Activated T-cell treated with anti-CD3 and anti-CD28 coated beads, Interleukin-2, amount 50 U/mL, for 72 hours (primary cell): ENCODE measurements around the gene SMARCD2. TPM values are rescaled to one million over a fixed set of nuclear protein-coding genes. Genes with fewer than 3 reads are reported as not detected.

Experiments
- ATAC-seq, 2 donors: fragments of 150-1000 bp; cut with Tn5 transposase; replicated peaks in 1 of 2; 2 replicates each; pipeline ENCODE4 v1.10.0; 2021; ENCODE audit warnings: moderate library complexity in 2 of 2, mild to moderate bottlenecking in 1 of 2
- DNase-seq, 2 donors: peaks; one replicate each; pipeline ENCODE4 v3.0.0; 2021 to 2022; ENCODE audit warnings: mixed read lengths in 1 of 2
- H3K27ac Mint-ChIP-seq: one replicate; pipeline ENCODE4 v1.8.0; 2022; ENCODE audit warnings: mild to moderate bottlenecking, moderate library complexity, mixed read lengths
- H3K27me3 Mint-ChIP-seq: one replicate; pipeline ENCODE4 v1.8.0; 2022; ENCODE audit warnings: low read depth, mixed read lengths
- H3K36me3 Mint-ChIP-seq, 2 donors: one replicate each; pipeline ENCODE4 v1.8.0; 2022; ENCODE audit warnings: mixed read lengths in 2 of 2, mild to moderate bottlenecking in 1 of 2; ENCODE audit not compliant: insufficient read depth in 2 of 2
- H3K4me1 Mint-ChIP-seq: one replicate; pipeline ENCODE4 v1.8.0; 2022; ENCODE audit warnings: low read depth, mixed read lengths
- H3K4me3 Mint-ChIP-seq, 2 donors: one replicate each; pipeline ENCODE4 v1.8.0; 2022; ENCODE audit warnings: mild to moderate bottlenecking in 2 of 2, mixed read lengths in 2 of 2, moderate library complexity in 2 of 2
- H3K9me3 Mint-ChIP-seq, 2 donors: one replicate each; pipeline ENCODE4 v1.8.0; 2022; ENCODE audit warnings: mixed read lengths in 2 of 2
- total RNA-seq, 2 donors: library from RNA; stranded (reverse); gene quantifications; one replicate each; pipeline ENCODE4 v1.2.3, GENCODE V29; 2022

The SMARCD2 gene
- total RNA-seq, 2 donors from 2014 or later, result 103 to 121 TPM

DNA sequence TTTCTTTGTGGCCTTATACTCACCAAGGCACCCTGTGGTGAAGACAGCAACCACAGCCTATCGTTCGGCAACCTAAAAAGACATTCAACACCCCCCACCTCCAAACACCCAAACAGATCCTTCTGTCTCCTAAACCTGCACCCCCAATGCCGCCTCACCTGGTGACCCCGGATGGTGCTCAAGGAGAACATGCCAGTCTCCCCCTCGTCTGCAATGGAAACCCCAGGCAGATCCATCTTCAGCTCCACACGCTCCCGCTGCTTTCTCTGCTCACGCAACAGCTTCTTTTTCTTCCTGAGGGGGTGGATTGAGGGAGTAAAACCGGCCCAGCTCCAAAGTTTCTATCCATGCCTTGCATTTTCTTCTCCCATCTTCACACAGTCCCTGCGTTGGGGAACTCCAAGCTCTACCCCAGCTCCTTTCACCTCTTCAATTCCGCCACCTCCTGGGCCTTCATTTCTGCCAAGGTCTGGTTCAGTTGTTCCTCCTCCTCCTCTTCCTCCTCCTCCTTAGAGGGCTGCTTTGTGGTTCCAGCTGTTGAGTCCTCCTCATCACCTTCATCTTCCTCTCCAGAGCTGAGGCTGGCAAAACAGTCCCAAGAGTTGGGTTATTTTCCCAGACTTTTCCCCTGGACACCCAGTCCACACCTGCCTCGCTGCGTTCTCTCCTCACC, 18.7 kb downstream of the SMARCD2 start:
- Mint-ChIP-seq H3K27me3 (no peaks in the 10 kb centered on the region), H3K9me3 (no peaks in the 10 kb centered on the region), H3K4me3 (no peak overlapping the region), H3K4me1 (peaks cover 73% of the 10 kb centered on the region), H3K36me3 (peaks cover 18 to 44% of the 10 kb centered on the region in 2 donors), H3K27ac (peak overlapping the region; percentile 26)
- DNase-seq (no peak), ATAC-seq (no peak)

DNA sequence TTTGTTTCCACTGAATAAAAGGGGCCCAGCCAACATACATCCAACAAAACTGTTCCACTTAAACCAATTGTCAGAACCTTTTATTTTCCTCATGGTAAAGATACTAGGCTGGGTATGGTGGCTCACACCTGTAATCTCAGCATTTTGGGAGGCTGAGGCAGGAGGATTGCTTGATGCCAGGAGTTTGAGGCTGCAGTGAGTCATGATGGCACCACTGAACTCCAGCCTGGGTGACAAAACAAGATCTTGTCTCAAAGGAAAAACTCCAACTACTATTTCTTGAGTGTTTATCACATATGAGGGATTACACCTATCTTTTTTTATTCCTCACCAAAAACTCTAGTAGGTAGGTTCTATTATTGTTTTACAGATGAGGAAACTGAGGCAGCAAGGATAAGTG, 19.9 kb downstream of the SMARCD2 start:
- Mint-ChIP-seq H3K27me3 (no peaks in the 10 kb centered on the region), H3K4me1 (peaks cover 63% of the 10 kb centered on the region), H3K36me3 (peaks cover 22 to 52% of the 10 kb centered on the region in 2 donors), H3K9me3 (no peaks in the 10 kb centered on the region), H3K27ac (peak overlapping the region; percentile 71), H3K4me3 (no peak overlapping the region)
- DNase-seq, result no peak
- ATAC-seq, result no peak

DNA sequence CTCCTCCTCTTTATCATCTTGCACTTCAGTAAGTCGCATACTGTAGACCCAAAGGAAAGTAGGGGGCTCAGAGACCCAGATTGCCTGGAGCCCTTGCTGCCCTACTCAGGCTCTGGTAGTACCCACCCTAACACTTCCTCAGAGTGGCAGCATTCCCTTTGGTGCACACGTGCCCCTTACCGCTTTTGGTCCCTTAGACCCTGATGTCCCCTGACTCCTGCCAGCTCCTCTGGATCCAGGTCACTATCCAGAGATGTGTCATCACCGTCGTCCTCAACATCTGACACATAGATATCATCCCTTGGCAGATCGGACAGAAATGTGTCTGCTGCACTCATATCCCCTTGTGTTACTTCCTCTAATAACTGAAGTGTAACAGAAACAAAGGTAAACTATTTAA, 20.7 kb downstream of the SMARCD2 start:
- H3K27me3 Mint-ChIP-seq, result no peaks in the 10 kb centered on the region
- H3K36me3 Mint-ChIP-seq, result peaks cover 20 to 54% of the 10 kb centered on the region in 2 donors
- H3K4me3 Mint-ChIP-seq, result peak overlapping the region in 1 of 2 donors; percentile 7
- no peak for ATAC-seq
- peaks cover 62% of the 10 kb centered on the region for H3K4me1 Mint-ChIP-seq
- DNase-seq, result no peak
- no peaks in the 10 kb centered on the region for H3K9me3 Mint-ChIP-seq
- H3K27ac Mint-ChIP-seq, result peak overlapping the region; percentile 71

DNA sequence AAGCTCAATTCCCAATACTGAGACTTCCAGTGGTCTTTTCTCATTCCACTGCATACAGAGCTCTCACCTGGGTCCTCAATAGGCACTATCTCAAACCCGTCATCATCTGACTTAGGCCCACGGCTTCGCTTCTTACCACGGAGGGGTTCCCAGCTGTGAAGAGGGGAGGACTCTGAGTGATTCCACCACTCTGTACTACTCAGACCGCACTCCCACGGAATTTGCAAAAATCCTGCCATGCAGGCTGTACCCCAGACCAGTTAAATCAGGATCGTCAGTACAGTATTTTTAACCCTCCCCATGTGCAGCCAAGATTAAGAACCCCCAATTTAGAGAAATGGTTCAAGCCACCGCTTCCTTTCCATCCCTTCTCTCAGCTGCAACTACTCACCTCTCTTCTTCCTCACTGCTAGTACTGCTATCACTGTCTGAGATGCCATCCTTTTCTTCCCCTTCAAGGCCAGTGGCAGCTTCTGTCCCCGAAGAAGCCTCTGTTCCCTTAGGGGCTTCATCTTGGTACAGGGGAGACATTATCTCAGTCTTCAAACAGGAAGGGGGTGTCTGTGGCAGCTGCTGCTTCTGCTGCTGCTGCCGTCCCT, 21.4 kb downstream of the SMARCD2 start:
- no peak for DNase-seq
- H3K36me3 Mint-ChIP-seq, result peaks cover 19 to 58% of the 10 kb centered on the region in 2 donors
- no peaks in the 10 kb centered on the region for H3K9me3 Mint-ChIP-seq
- H3K4me3 Mint-ChIP-seq, result peak overlapping the region in 1 of 2 donors; percentile 10
- peak overlapping the region; percentile 52 for H3K27ac Mint-ChIP-seq
- ATAC-seq, result peak; percentile 16 to 20
- H3K4me1 Mint-ChIP-seq, result peaks cover 55% of the 10 kb centered on the region
- H3K27me3 Mint-ChIP-seq, result no peaks in the 10 kb centered on the region

DNA sequence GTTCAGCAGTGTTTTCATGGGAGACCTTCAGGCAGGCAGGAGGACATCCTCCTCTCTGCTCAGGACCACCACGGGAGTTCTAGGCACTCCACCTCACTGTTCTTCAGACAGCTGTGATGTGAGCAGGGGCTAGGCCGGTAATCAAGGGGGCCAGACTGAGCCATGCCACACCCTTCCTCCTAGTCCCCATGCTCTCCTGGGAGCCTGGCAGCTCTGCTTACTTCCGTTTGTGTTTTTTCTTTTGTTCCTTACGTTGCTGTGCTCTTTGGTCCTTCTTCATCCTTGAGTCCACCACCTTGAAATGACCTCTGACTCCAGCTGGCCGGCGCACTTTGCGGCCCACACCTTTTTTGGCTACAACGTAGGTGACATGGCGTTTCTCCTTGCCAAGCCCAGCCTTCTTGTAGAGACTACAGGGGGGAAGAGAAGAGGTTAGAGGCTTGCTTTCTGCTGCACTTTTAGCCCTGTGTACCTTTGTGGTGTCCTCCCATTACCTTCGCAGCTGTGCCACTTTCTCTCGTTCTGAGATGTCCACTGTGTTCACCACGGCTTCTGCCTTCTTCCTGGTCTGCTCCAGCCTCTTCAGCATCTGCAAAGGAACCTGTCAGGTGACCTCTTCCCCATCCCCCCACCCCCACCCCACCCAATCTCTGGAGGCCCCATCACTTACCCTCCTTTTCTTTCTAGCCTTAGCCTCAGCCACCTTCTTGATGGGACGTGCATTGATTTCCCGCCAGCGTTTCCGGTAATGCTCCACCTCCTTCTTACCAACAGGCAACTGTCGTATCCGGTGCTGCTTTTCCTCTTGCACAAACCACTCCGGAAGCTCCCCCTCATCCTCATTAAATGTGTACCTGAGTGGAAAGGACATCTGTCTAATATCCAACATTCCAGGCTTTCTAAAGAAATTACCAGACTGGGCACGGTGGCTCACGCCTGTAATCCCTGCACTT, 22.6 kb downstream of the SMARCD2 start:
- no peaks in the 10 kb centered on the region for H3K9me3 Mint-ChIP-seq
- peaks cover 43% of the 10 kb centered on the region for H3K4me1 Mint-ChIP-seq
- no peaks in the 10 kb centered on the region for H3K27me3 Mint-ChIP-seq
- peaks cover 21 to 61% of the 10 kb centered on the region in 2 donors for H3K36me3 Mint-ChIP-seq
- no peak for ATAC-seq
- H3K27ac Mint-ChIP-seq, result peak overlapping the region; percentile 80
- no peak for DNase-seq
- H3K4me3 Mint-ChIP-seq, result peak overlapping the region; percentile 33 to 58

DNA sequence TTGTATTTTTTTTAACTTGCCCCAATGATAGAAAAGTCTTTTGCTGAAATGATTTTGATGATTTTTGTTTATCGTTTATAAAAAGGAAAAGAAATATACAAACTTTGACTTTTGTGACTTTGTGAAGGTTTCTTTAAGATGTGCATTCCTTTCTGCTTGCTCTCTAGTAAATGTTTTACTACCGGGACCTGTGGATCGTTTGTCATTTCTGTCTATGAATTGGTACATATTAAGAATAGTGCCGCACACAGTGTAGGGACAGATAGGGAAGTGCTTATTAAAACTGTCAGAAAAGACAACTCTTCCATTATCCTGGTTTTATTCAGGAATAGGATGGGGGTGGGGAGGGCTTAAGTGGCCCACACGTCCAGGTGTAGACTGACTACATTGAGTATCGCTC, 23.4 kb downstream of the SMARCD2 start:
- Mint-ChIP-seq H3K27ac (peak overlapping the region; percentile 87), H3K4me3 (no peak overlapping the region), H3K36me3 (peaks cover 17 to 60% of the 10 kb centered on the region in 2 donors), H3K4me1 (peaks cover 36% of the 10 kb centered on the region), H3K9me3 (no peaks in the 10 kb centered on the region), H3K27me3 (no peaks in the 10 kb centered on the region)
- DNase-seq (no peak), ATAC-seq (no peak)

DNA sequence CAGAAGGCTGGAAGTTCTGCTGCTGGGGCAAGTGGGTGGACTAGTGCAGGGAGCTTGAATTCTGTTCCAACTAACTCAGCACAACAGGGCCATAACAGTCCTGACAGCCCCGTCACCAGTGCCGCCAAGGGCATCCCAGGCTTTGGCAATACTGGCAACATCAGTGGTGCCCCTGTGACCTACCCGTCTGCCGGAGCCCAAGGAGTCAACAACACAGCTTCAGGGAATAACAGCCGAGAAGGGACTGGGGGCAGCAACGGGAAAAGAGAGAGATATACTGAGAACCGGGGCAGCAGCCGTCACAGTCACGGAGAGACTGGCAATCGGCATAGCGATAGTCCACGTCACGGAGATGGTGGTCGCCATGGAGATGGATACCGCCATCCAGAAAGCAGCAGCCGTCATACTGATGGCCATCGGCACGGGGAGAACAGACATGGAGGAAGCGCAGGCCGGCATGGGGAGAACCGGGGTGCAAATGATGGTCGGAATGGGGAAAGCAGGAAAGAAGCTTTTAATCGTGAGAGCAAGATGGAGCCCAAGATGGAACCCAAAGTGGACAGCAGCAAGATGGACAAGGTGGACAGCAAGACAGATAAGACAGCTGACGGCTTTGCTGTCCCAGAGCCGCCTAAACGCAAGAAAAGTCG, 24.6 kb downstream of the SMARCD2 start:
- H3K27ac Mint-ChIP-seq, result peak overlapping the region; percentile 77
- no peaks in the 10 kb centered on the region for H3K9me3 Mint-ChIP-seq
- no peak for DNase-seq
- ATAC-seq, result no peak
- peaks cover 14 to 51% of the 10 kb centered on the region in 2 donors for H3K36me3 Mint-ChIP-seq
- H3K4me3 Mint-ChIP-seq, result no peak overlapping the region
- H3K27me3 Mint-ChIP-seq, result no peaks in the 10 kb centered on the region
- H3K4me1 Mint-ChIP-seq, result peaks cover 24% of the 10 kb centered on the region

DNA sequence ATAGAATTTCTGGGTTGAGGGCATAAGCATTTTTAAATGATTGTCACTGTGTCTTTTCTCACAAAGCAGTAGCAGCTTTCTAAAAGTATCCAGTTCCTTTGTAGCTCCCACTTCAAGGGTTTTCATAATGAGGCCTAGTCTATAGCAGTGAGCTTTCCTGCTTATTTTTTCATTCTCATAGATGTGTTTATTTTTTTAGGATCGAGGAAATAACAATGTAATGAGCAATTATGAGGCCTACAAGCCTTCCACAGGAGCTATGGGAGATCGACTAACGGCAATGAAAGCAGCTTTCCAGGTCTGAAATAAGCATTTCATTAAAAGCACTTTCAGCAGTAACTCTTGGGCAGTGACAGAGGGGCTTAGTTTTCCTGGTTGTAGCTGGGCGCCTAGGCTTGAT, 25.8 kb downstream of the SMARCD2 start:
- Mint-ChIP-seq H3K27me3 (no peaks in the 10 kb centered on the region), H3K4me1 (peaks cover 15% of the 10 kb centered on the region), H3K9me3 (no peaks in the 10 kb centered on the region), H3K4me3 (no peak overlapping the region), H3K27ac (peak overlapping the region; percentile 58), H3K36me3 (peaks cover 14 to 47% of the 10 kb centered on the region in 2 donors)
- no peak for DNase-seq
- ATAC-seq, result no peak

DNA sequence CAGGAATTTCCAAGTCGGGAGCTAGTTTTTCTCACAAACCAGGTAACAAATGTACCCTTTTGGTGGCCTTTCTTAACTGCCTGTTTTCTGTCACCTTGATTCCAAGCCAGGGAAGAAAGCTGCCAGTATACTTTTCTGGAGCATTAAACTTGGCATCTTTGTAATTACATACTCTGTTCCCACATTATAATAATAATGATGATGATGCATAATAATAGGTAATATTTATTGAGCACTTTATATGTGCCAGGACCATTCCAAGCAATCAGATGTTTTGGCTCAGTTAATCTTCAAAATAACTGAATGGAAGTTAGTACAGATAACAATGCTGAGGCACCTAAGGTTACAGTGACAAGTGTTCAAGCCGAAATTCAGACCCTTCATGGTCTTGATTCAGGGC, 26.4 kb downstream of the SMARCD2 start:
- no peak for DNase-seq
- ATAC-seq, result no peak
- H3K9me3 Mint-ChIP-seq, result no peaks in the 10 kb centered on the region
- H3K27ac Mint-ChIP-seq, result no peak overlapping the region
- peaks cover 14 to 46% of the 10 kb centered on the region in 2 donors for H3K36me3 Mint-ChIP-seq
- no peak overlapping the region for H3K4me3 Mint-ChIP-seq
- H3K4me1 Mint-ChIP-seq, result peaks cover 15% of the 10 kb centered on the region
- no peaks in the 10 kb centered on the region for H3K27me3 Mint-ChIP-seq

DNA sequence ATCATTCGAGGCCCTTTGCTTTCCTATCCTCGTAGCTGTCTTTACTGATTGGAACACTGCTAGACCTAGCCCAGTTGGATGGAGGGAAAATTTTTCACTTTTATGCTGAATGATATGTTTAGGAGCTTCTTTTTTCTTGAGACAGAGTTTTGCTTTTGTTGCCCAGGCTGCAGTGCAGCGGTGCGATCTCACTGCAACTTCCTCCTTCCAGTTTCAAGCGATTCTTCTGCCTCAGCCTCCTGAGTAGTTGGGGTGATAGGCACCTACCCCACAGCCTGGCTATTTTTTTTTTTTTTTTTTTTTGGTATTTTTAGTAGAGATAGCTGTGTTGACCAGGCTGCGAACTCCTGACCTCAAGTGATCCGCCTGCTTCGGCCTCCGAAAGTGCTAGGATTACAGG, 32.5 kb downstream of the SMARCD2 start:
- Mint-ChIP-seq H3K27me3 (no peaks in the 10 kb centered on the region), H3K9me3 (no peaks in the 10 kb centered on the region), H3K27ac (no peak overlapping the region), H3K4me3 (no peak overlapping the region), H3K4me1 (peaks cover 13% of the 10 kb centered on the region), H3K36me3 (peaks cover 6 to 43% of the 10 kb centered on the region in 2 donors)
- DNase-seq, result no peak
- no peak for ATAC-seq

DNA sequence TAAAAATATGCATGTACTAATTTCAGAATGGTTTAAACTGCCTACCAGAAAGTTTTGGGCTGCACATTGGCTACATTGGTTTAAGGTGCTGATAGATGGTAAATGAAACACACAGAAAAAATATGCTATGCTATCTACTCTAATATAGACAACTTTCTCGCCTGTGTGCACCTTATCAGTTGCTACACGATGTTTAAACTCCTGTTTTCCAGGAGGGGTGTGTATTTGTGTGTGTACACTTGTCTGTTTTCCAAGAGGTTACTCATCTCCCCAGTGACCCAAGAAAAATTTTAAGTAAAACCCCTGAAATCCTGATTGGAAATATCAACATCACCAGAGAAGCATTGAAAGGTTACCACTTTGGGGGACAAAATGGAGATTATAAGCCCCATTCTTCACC, 36.9 kb downstream of the SMARCD2 start:
- Mint-ChIP-seq H3K36me3 (peaks cover 6 to 47% of the 10 kb centered on the region in 2 donors), H3K27ac (peak overlapping the region; percentile 74)
- no peak for DNase-seq

DNA sequence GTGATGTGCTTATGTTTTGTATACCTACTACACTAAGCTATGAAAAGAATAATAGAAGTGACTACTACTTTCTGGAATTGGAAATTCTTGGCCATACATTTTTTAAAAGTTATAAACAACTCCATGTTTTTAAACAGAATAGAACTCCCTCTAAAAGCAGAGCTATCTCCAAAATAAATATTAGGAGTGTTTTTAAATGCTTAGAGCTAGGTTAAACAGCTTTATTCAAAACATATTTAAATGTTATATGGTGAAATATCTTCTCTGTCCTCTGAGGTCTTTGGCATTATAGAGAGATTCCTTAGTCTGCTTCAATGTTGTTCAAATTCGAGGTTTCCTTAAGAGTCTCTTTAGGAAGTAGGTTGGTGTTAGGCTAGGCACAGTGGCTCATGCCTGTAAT, 38.2 kb downstream of the SMARCD2 start:
- H3K27me3 Mint-ChIP-seq, result no peaks in the 10 kb centered on the region
- H3K27ac Mint-ChIP-seq, result peak overlapping the region; percentile 25
- peaks cover 7 to 46% of the 10 kb centered on the region in 2 donors for H3K36me3 Mint-ChIP-seq
- H3K4me1 Mint-ChIP-seq, result peaks cover 18% of the 10 kb centered on the region
- H3K9me3 Mint-ChIP-seq, result no peaks in the 10 kb centered on the region
- ATAC-seq (no peak), DNase-seq (no peak)
- no peak overlapping the region for H3K4me3 Mint-ChIP-seq

More for the DNA sequence above, 36.9 kb downstream of the SMARCD2 start:
- Mint-ChIP-seq H3K27me3 (no peaks in the 10 kb centered on the region), H3K9me3 (no peaks in the 10 kb centered on the region), H3K4me1 (peaks cover 18% of the 10 kb centered on the region), H3K4me3 (no peak overlapping the region)
- no peak for ATAC-seq
